Spinal cord (tissue), 10 donors: Measurements from ENCODE around the gene ZDHHC6. TPM values are rescaled to one million over a fixed set of nuclear protein-coding genes. Genes with fewer than 3 reads are reported as not detected.
"Not testable (repeated sequence)": the region's sequence is repeated elsewhere in the genome, so short reads cannot be mapped to it uniquely, and the experiment has no call there.

Experiments used
- DNase-seq, 6 donors: peaks; one replicate each; pipeline versions ENCODE4 v3.0.0 to v3.0.0-alpha.2; 2013 to 2015; ENCODE audit warnings: low spot score in 6 of 6, low read depth in 4 of 6
- H3K27ac ChIP-seq: one replicate; pipeline ENCODE4 v1.5.1; 2013; ENCODE audit warnings: low read depth, low read length, control low read depth
- H3K27me3 ChIP-seq: one replicate; pipeline ENCODE4 v1.6.1; 2013; ENCODE audit warnings: low read length; ENCODE audit not compliant: control insufficient read depth, insufficient read depth
- H3K36me3 ChIP-seq: one replicate; pipeline ENCODE4 v1.6.1; 2013; ENCODE audit warnings: low read length; ENCODE audit not compliant: control insufficient read depth, insufficient read depth
- H3K4me1 ChIP-seq: one replicate; pipeline ENCODE4 v1.6.1; 2013; ENCODE audit warnings: low read length; ENCODE audit not compliant: control insufficient read depth, insufficient read depth
- H3K4me3 ChIP-seq: one replicate; pipeline ENCODE4 v1.5.1; 2013; ENCODE audit warnings: low read depth, low read length, control low read depth
- H3K9me3 ChIP-seq: one replicate; pipeline ENCODE4 v1.6.1; 2013; ENCODE audit warnings: low read length; ENCODE audit not compliant: control insufficient read depth, insufficient read depth
- WGBS: methylation state at CpG from one replicate; pipeline ENCODE4 v1.1.5; 2013; ENCODE audit warnings: missing lambda C conversion rate; ENCODE audit not compliant: insufficient coverage; 5-methylcytosine and 5-hydroxymethylcytosine counted together
- polyA plus RNA-seq, 2 donors: library from polyadenylated mRNA; unstranded; fragments of 120-200 nt; gene quantifications; one replicate each; pipeline ENCODE4 v1.2.1, GENCODE V29; 2013; ENCODE audit not compliant: insufficient read length in 2 of 2
- total RNA-seq, 2 donors: library from RNA; depleted of rRNA in 1 of 2; stranded (reverse); fragments of 120-200 nt in 1 of 2; fragments of >200 nt in 1 of 2; gene quantifications; one replicate each; pipeline versions ENCODE4 v1.2.3 to v1.2.4, GENCODE V29; 2013 to 2014
- donor health status: healthy.

The ZDHHC6 gene
- total and polyA plus RNA-seq, 4 donors, result 33.0 to 49.0 (median 40.9) TPM

DNA sequence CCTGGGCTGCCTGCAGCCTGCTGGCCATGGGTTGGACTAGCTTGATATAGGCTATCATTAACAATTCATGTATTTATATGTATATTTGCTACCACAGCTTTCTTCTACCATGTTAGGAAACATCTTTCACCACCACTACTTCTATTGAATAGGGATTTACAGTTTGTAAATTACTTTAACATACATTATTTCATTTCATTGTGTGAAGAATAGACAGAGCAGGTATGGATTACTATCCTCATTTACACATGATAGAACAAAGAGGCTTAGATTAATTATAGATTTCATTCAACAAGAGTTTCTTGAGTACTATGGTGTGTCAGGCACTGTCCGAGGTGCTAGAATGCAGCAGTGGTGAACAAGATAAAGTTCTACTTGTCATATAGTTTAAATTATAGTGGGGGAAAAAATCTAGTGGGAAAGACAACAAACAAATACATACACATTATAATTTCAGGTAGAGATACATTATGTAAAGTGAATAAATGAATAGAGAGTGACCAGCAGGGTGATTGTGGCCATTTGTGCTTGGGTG is 20.9 kb upstream of the ZDHHC6 start:
- no peaks in the 10 kb centered on the region for H3K9me3 ChIP-seq
- no peaks in the 10 kb centered on the region for H3K27me3 ChIP-seq
- no peaks in the 10 kb centered on the region for H3K4me1 ChIP-seq
- no CpG with 5 or more reads among the region's 1 CpG for WGBS
- no peak overlapping the region for H3K4me3 ChIP-seq
- no peaks in the 10 kb centered on the region for H3K36me3 ChIP-seq
- no peak overlapping the region for H3K27ac ChIP-seq
- no peak for DNase-seq

GRCh38 chr10:112466802-112467201 is 20.1 kb upstream of the ZDHHC6 start:
- peaks cover 2% of the 10 kb centered on the region for H3K36me3 ChIP-seq
- H3K27ac ChIP-seq, result no peak overlapping the region
- WGBS, result 66% methylated on average over 2 of the region's 3 CpGs
- no peak for DNase-seq
- no peaks in the 10 kb centered on the region for H3K27me3 ChIP-seq
- H3K4me1 ChIP-seq, result no peaks in the 10 kb centered on the region
- no peaks in the 10 kb centered on the region for H3K9me3 ChIP-seq
- H3K4me3 ChIP-seq, result no peak overlapping the region

DNA sequence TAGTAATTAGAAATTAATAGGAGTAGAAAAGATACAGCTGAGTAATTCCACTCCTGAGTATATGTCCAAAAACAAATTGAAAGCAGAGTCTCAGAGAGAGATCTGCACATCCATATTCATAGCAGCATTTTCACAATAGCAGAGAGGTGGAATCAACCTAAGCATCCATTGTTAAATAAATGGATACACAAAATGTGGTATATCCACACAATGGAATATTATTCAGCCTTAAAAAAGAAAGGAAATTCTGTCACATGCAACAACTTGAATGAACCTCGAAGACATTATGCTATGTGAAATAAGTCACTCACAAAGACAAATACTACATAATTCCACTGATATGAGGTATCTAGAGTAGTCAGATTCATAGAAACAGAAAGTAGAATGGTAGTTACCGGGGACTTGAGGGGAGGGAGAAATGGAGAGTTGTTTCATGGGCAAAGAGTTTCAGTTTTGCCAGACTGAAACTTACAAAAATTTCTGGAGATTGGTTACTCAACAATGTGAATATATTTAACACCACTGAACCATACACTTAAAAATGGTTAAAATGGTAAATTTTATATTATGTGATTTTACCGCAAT is 18.7 kb upstream of the ZDHHC6 start:
- no peak for DNase-seq
- no peak overlapping the region for H3K4me3 ChIP-seq
- no CpG with 5 or more reads among the region's 3 CpGs for WGBS
- H3K9me3 ChIP-seq, result no peaks in the 10 kb centered on the region
- no peaks in the 10 kb centered on the region for H3K27me3 ChIP-seq
- no peaks in the 10 kb centered on the region for H3K4me1 ChIP-seq
- peaks cover 4% of the 10 kb centered on the region for H3K36me3 ChIP-seq
- H3K27ac ChIP-seq, result no peak overlapping the region

- H3K4me3 ChIP-seq, H3K9me3 ChIP-seq, H3K27me3 ChIP-seq, H3K27ac ChIP-seq, H3K36me3 ChIP-seq, H3K4me1 ChIP-seq, DNase-seq: not testable (repeated sequence)
- 100% methylated on average over 3 of the region's 5 CpGs for WGBS
These were observed 17.4 kb upstream of the ZDHHC6 start for GRCh38 chr10:112464074-112464473.

GRCh38 chr10:112461029-112461887 is 14.5 kb upstream of the ZDHHC6 start:
- H3K36me3 ChIP-seq, result peaks cover 4% of the 10 kb centered on the region
- no peak overlapping the region for H3K4me3 ChIP-seq
- no peaks in the 10 kb centered on the region for H3K27me3 ChIP-seq
- no peaks in the 10 kb centered on the region for H3K4me1 ChIP-seq
- no peak for DNase-seq
- 100% methylated on average over 3 of the region's 4 CpGs for WGBS
- no peaks in the 10 kb centered on the region for H3K9me3 ChIP-seq
- no peak overlapping the region for H3K27ac ChIP-seq

GRCh38 chr10:112460366-112460765 is 13.7 kb upstream of the ZDHHC6 start:
- H3K4me3 ChIP-seq, result no peak overlapping the region
- no peak overlapping the region for H3K27ac ChIP-seq
- peaks cover 4% of the 10 kb centered on the region for H3K36me3 ChIP-seq
- H3K4me1 ChIP-seq, result no peaks in the 10 kb centered on the region
- H3K9me3 ChIP-seq, result no peaks in the 10 kb centered on the region
- DNase-seq, result peak in 2 of 6 donors; percentile 30 to 66
- no CpG with 5 or more reads among the region's 2 CpGs for WGBS
- no peaks in the 10 kb centered on the region for H3K27me3 ChIP-seq

- no peaks in the 10 kb centered on the region for H3K9me3 ChIP-seq
- H3K27me3 ChIP-seq, result no peaks in the 10 kb centered on the region
- no peak for DNase-seq
- H3K4me3 ChIP-seq, result no peak overlapping the region
- WGBS, result 100% methylated on average over 1 of the region's 2 CpGs
- no peak overlapping the region for H3K27ac ChIP-seq
- H3K4me1 ChIP-seq, result no peaks in the 10 kb centered on the region
- no peaks in the 10 kb centered on the region for H3K36me3 ChIP-seq
These were observed 9.8 kb upstream of the ZDHHC6 start for GRCh38 chr10:112456533-112456932.

GRCh38 chr10:112454910-112455779 is 8.4 kb upstream of the ZDHHC6 start:
- no peaks in the 10 kb centered on the region for H3K27me3 ChIP-seq
- DNase-seq, result no peak
- H3K27ac ChIP-seq, result no peak overlapping the region
- H3K4me1 ChIP-seq, result no peaks in the 10 kb centered on the region
- WGBS, result 100% methylated on average over 1 of the region's 3 CpGs
- no peaks in the 10 kb centered on the region for H3K36me3 ChIP-seq
- H3K9me3 ChIP-seq, result no peaks in the 10 kb centered on the region
- no peak overlapping the region for H3K4me3 ChIP-seq

DNA sequence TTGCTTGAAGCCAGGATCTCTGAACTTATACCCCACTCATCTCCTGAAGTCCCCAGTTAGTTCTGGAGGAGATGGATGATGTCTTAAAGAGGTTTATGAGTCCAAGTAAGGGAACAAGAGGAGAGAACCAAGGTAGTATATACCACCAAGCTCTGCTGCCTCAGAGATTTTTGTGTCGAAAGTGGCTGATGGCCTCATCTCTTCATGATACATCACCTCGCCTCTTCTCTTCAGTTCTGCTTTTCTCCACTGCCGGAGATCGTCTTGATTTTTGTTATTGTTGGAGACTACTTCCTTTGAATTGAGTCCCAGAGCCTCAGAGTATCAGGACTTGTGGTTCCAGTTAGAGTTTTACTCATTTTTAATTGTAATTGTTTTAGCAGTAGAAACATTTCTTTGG is 2.2 kb upstream of the ZDHHC6 start:
- Histone ChIP-seq H3K9me3 (no peaks in the 10 kb centered on the region), H3K27ac (no peak overlapping the region), H3K36me3 (peaks cover 3% of the 10 kb centered on the region), H3K27me3 (no peaks in the 10 kb centered on the region), H3K4me1 (peaks cover 6% of the 10 kb centered on the region), H3K4me3 (no peak overlapping the region)
- WGBS, result no CpG with 5 or more reads among the region's 4 CpGs
- DNase-seq, result no peak
